PC-3 (cell line): ENCODE measurements around the gene AOAH. TPM values are rescaled to one million over a fixed set of nuclear protein-coding genes. Genes with fewer than 3 reads are reported as not detected.

Source experiments
- ATAC-seq: fragments of 200-7000 bp; cut with Tn5 transposase; 2 replicates; pipeline ENCODE4 v1.9.1; 2020; ENCODE audit warnings: mild to moderate bottlenecking, moderate library complexity
- BruUV-seq: library from RNA; stranded (reverse); fragments of 400-500 nt; replicated peaks from 2 replicates; lab custom pipeline; 2021; lab: Mats Ljungman, UMichigan
- CTCF ChIA-PET: fragments of 300-600 bp; sonication (Branson Sonifier 250); formaldehyde crosslinking; loops from one replicate; lab custom pipeline; 2022; ENCODE audit warnings: antibody characterized with exemption; lab: Charles Lee
- POLR2A ChIA-PET: fragments of 300-600 bp; sonication (Branson Sonifier 250); formaldehyde crosslinking; loops from one replicate; lab custom pipeline; 2022; ENCODE audit warnings: antibody characterized with exemption; ENCODE audit not compliant: unreplicated experiment; lab: Charles Lee
- DNase-seq: peaks from one replicate; pipeline ENCODE4 v3.0.0-alpha.2; 2015
- H2AFZ ChIP-seq: fragments of 300-600 bp; sonication (generic); 2 replicates; pipeline ENCODE4 v1.6.0; 2016; ENCODE audit warnings: antibody characterized with exemption, low read length
- H3F3A ChIP-seq: fragments of 300-600 bp; sonication (generic); one replicate; pipeline ENCODE4 v1.6.0; 2017; ENCODE audit warnings: antibody characterized with exemption, low read length, control low read depth, mild to moderate bottlenecking; ENCODE audit not compliant: unreplicated experiment
- H3K27ac ChIP-seq: fragments of 300-600 bp; sonication (generic); 2 replicates; pipeline ENCODE4 v1.5.1; 2016; ENCODE audit warnings: mild to moderate bottlenecking, low read length
- H3K27me3 ChIP-seq: fragments of 300-600 bp; sonication (generic); 2 replicates; pipeline ENCODE4 v1.6.1; 2016; ENCODE audit warnings: low read length, mixed read lengths
- H3K36me3 ChIP-seq: fragments of 300-600 bp; sonication (generic); 2 replicates; pipeline ENCODE4 v1.6.1; 2016; ENCODE audit warnings: low read depth, mixed run types, low read length, mixed read lengths
- H3K4me1 ChIP-seq: fragments of 300-600 bp; sonication (generic); 2 replicates; pipeline ENCODE4 v1.5.1; 2016; ENCODE audit warnings: low read length; ENCODE audit not compliant: insufficient read depth
- H3K4me2 ChIP-seq: fragments of 300-600 bp; sonication (generic); 2 replicates; pipeline ENCODE4 v1.6.0; 2016; ENCODE audit warnings: low read length
- H3K4me3 ChIP-seq: fragments of 300-600 bp; sonication (generic); 2 replicates; pipeline ENCODE4 v1.5.1; 2016; ENCODE audit warnings: mild to moderate bottlenecking, low read length, mixed read lengths
- H3K79me2 ChIP-seq: fragments of 300-600 bp; sonication (generic); 2 replicates; pipeline ENCODE4 v1.6.1; 2017; ENCODE audit warnings: low read length, mixed read lengths
- H3K9ac ChIP-seq: fragments of 300-600 bp; sonication (generic); 2 replicates; pipeline ENCODE4 v1.6.0; 2016; ENCODE audit warnings: mild to moderate bottlenecking, low read length
- H3K9me2 ChIP-seq: fragments of 300-600 bp; sonication (generic); replicated peaks from 2 replicates; pipeline ENCODE4 v1.6.1; 2016; ENCODE audit warnings: mixed run types, low read length, mixed read lengths
- H3K9me3 ChIP-seq: fragments of 300-600 bp; sonication (generic); 2 replicates; pipeline ENCODE4 v1.6.1; 2016; ENCODE audit warnings: low read length, mixed read lengths
- H4K20me1 ChIP-seq: fragments of 300-600 bp; sonication (generic); 2 replicates; pipeline ENCODE4 v1.6.1; 2016; ENCODE audit warnings: low read length, mixed read lengths
- CTCF ChIP-seq: fragments of 300-600 bp; sonication (generic); conservative IDR thresholded peaks from 2 replicates; pipeline ENCODE4 v1.5.1; 2017; ENCODE audit warnings: antibody characterized with exemption, low read depth, mild to moderate bottlenecking, low read length
- EZH2 ChIP-seq: fragments of 300-600 bp; sonication (generic); IDR thresholded peaks from one replicate; pipeline ENCODE4 v1.6.1; 2017; ENCODE audit warnings: antibody characterized with exemption, mild to moderate bottlenecking, low read length; ENCODE audit not compliant: unreplicated experiment
- EZH2phosphoT487 ChIP-seq: fragments of 300-600 bp; sonication (generic); IDR thresholded peaks from 2 replicates; pipeline ENCODE4 v1.6.1; 2018; ENCODE audit warnings: mild to moderate bottlenecking, antibody characterized with exemption, low read length, borderline replicate concordance
- intact Hi-C: fragments of 100-400 bp; cut with micrococcal nuclease; formaldehyde crosslinking; loops from 2 replicates; pipeline ENCODE4 v1.9.0; 2023
- total RNA-seq: library from RNA; depleted of rRNA; stranded (reverse); fragments of >200 nt; gene quantifications from 2 replicates; pipeline ENCODE4 v1.2.3, GENCODE V29; 2014

AOAH gene
- total RNA-seq, 1 experiment from 2014 or later = not detected

GRCh38 chr7:36736899-36737211 lies 12.6 kb upstream of the AOAH start:
- intact Hi-C loops = no loop called here
- DNase-seq (no peak), ATAC-seq (no peak)
- no peaks in the 10 kb centered on the region for H4K20me1 ChIP-seq
- H3K4me2 ChIP-seq = no peak overlapping the region
- BruUV-seq = no TSS peak
- no peak overlapping the region for H3K4me3 ChIP-seq
- H3K9me3 ChIP-seq = no peaks in the 10 kb centered on the region
- no peak overlapping the region for H3K9ac ChIP-seq
- H3K27me3 ChIP-seq = peaks cover 31% of the 10 kb centered on the region
- no peaks in the 10 kb centered on the region for H3K9me2 ChIP-seq
- no peaks in the 10 kb centered on the region for H3K36me3 ChIP-seq
- no peaks in the 10 kb centered on the region for H3K79me2 ChIP-seq
- ChIA-PET POLR2A (no interaction called here), CTCF (no interaction called here)
- no peaks in the 10 kb centered on the region for H3K4me1 ChIP-seq
- H3K27ac ChIP-seq = no peak overlapping the region
- TF ChIP-seq CTCF = no peak
- TF ChIP-seq EZH2phosphoT487 = no peak
- no peak for TF ChIP-seq EZH2
- H3F3A ChIP-seq = no peaks in the 10 kb centered on the region
- H2AFZ ChIP-seq = no peak overlapping the region

- TF ChIP-seq EZH2phosphoT487 (no peak), EZH2 (no peak), CTCF (no peak)
- Histone ChIP-seq H3K4me3 (no peak overlapping the region), H3K27ac (no peak overlapping the region), H4K20me1 (no peaks in the 10 kb centered on the region), H3K9ac (no peak overlapping the region), H3K79me2 (no peaks in the 10 kb centered on the region), H3K36me3 (no peaks in the 10 kb centered on the region), H3K27me3 (peaks cover 28% of the 10 kb centered on the region), H3K4me2 (no peak overlapping the region), H3F3A (no peaks in the 10 kb centered on the region), H3K4me1 (no peaks in the 10 kb centered on the region), H3K9me2 (no peaks in the 10 kb centered on the region), H3K9me3 (no peaks in the 10 kb centered on the region), H2AFZ (no peak overlapping the region)
- intact Hi-C loops = no loop called here
- ATAC-seq (no peak), DNase-seq (no peak)
- ChIA-PET POLR2A (no interaction called here), CTCF (no interaction called here)
- BruUV-seq = no TSS peak
These were observed 12.0 kb upstream of the AOAH start for GRCh38 chr7:36736090-36736898.

- CTCF ChIA-PET = no interaction called here
- intact Hi-C loops = no loop called here
- Histone ChIP-seq H3K27ac (no peak overlapping the region), H3K4me2 (no peak overlapping the region), H3K79me2 (no peaks in the 10 kb centered on the region), H4K20me1 (no peaks in the 10 kb centered on the region), H2AFZ (no peak overlapping the region), H3K9ac (no peak overlapping the region), H3K36me3 (no peaks in the 10 kb centered on the region), H3K9me2 (no peaks in the 10 kb centered on the region), H3K9me3 (no peaks in the 10 kb centered on the region), H3K4me3 (no peak overlapping the region), H3K27me3 (peaks cover 22% of the 10 kb centered on the region), H3K4me1 (no peaks in the 10 kb centered on the region), H3F3A (no peaks in the 10 kb centered on the region)
- ATAC-seq = no peak
- DNase-seq = no peak
- POLR2A ChIA-PET = no interaction called here
- no peak for TF ChIP-seq EZH2
- BruUV-seq = no TSS peak
These were observed 10.9 kb upstream of the AOAH start for GRCh38 chr7:36735172-36735571.
